Measurements from ENCODE around the gene GXYLT1. TPM values are rescaled to one million over a fixed set of nuclear protein-coding genes. Genes with fewer than 3 reads are reported as not detected.

Gene GXYLT1
- total and polyA plus RNA-seq, 2 donors (not counting 3 experiments of a cell fraction or from before 2014, with no cell fraction given) = 6.8 to 23.0 TPM

- H3K9me1 ChIP-seq (replicated peaks; ENCODE audit: control insufficient read depth, extremely low read depth, insufficient read depth, low read length) = no peaks in the 10 kb centered on the region
- no peaks in the 10 kb centered on the region for H3K9me3 ChIP-seq (replicated peaks; ENCODE audit: control insufficient read depth, insufficient read depth, low read length)
- TF ChIP-seq POLR2AphosphoS5 (IDR thresholded peaks at IDR 0.05; ENCODE audit: insufficient read depth, low read depth, low read length) (no peak), CTCF (IDR thresholded peaks at IDR 0.05; ENCODE audit: extremely low read depth in 1 of 2, insufficient read depth in 1 of 2, low read depth in 1 of 2, low read length in 2 of 2) (no peak), EZH2 (IDR thresholded peaks at IDR 0.05; ENCODE audit: borderline replicate concordance, low read depth, low read length, severe bottlenecking) (no peak), POLR2A (IDR thresholded peaks at IDR 0.05; ENCODE audit: low read depth, low read length) (no peak), MYC (IDR thresholded peaks at IDR 0.05; ENCODE audit: low read depth, low read length) (no peak), GATA2 (IDR thresholded peaks at IDR 0.05; ENCODE audit: insufficient read depth, insufficient read length, low read depth, low read length) (no peak), MAX (IDR thresholded peaks at IDR 0.05; ENCODE audit: insufficient read depth, insufficient read length) (no peak), JUN (IDR thresholded peaks at IDR 0.05; ENCODE audit: borderline replicate concordance, insufficient read depth, insufficient read length, low read depth) (no peak), FOS (IDR thresholded peaks at IDR 0.05; ENCODE audit: borderline replicate concordance, insufficient read depth, low read length) (no peak)
- H3K27ac ChIP-seq (ENCODE audit: insufficient read depth, low read depth, low read length) = no peak overlapping the region
- H3K4me3 ChIP-seq (replicated peaks in 1 of 3; ENCODE audit: insufficient read depth in 1 of 3, low read depth in 1 of 3, low read length in 3 of 3) = no peak overlapping the region
- no peak overlapping the region for H3K9ac ChIP-seq (replicated peaks; ENCODE audit: extremely low read depth, insufficient read depth, low read length)
- intact Hi-C loops (cut with micrococcal nuclease) (no loop called here), dilution Hi-C loops (cut with MboI; ENCODE audit: extremely low pct_ligation_motif_present, low sequenced_read_pairs) (no loop called here)
- H3K79me2 ChIP-seq (ENCODE audit: control insufficient read depth, insufficient read depth, low read length) = no peaks in the 10 kb centered on the region
- no peak overlapping the region for H3K4me2 ChIP-seq (ENCODE audit: insufficient read depth, low read length)
- no peaks in the 10 kb centered on the region for H3K27me3 ChIP-seq (ENCODE audit: control insufficient read depth in 2 of 2, insufficient read depth in 2 of 2, low read length in 2 of 2)
- no peaks in the 10 kb centered on the region for H4K20me1 ChIP-seq (replicated peaks; ENCODE audit: control insufficient read depth, extremely low read depth, insufficient read depth, low read length)
- no peak for FAIRE-seq
- ChIA-PET POLR2A (interaction anchor here (1.1 kb wide), 1 partner anchor 9 kb away, joined by 3 read pairs; no protein-coding TSS in a partner anchor), CTCF (no interaction called here)
- H3K36me3 ChIP-seq (ENCODE audit: control insufficient read depth in 2 of 2, extremely low read depth in 1 of 2, insufficient read depth in 2 of 2, low read length in 2 of 2) = peaks cover 0 to 2% of the 10 kb centered on the region in 2 experiments
- H2AFZ ChIP-seq (ENCODE audit: low read depth, low read length) = no peak overlapping the region
- DNase-seq (ENCODE audit: low read depth, low spot score) = no peak
- BruUV-seq (replicated peaks) = no TSS peak
- no peaks in the 10 kb centered on the region for H3K4me1 ChIP-seq (ENCODE audit: control insufficient read depth, extremely low read depth, insufficient read depth, low read length)
Measured at GRCh38 chr12:42192686-42193085, 48.0 kb upstream of the GXYLT1 start.
